Hepatocyte (in vitro differentiated cells): Measurements from ENCODE around the gene EPHB1. TPM values are rescaled to one million over a fixed set of nuclear protein-coding genes. Genes with fewer than 3 reads are reported as not detected.
"Not testable (repeated sequence)": the region's sequence is repeated elsewhere in the genome, so short reads cannot be mapped to it uniquely, and the experiment has no call there.

ENCODE experiments used
- DNase-seq: peaks from one replicate; pipeline ENCODE4 v3.0.0-alpha.2; 2016; ENCODE audit warnings: low spot score
- H2AFZ ChIP-seq: fragments of 200-600 bp; sonication (generic); 2 replicates; pipeline ENCODE4 v1.6.0; 2016; ENCODE audit warnings: antibody characterized with exemption, mild to moderate bottlenecking
- H3K27ac ChIP-seq: fragments of 200-600 bp; sonication (generic); 2 replicates; pipeline ENCODE4 v1.5.1; 2016; ENCODE audit warnings: mild to moderate bottlenecking
- H3K27me3 ChIP-seq: fragments of 200-600 bp; sonication (generic); 2 replicates; pipeline ENCODE4 v1.6.1; 2016
- H3K36me3 ChIP-seq: fragments of 200-600 bp; sonication (generic); replicated peaks from 2 replicates; pipeline ENCODE4 v1.5.1; 2016; ENCODE audit warnings: low read depth; ENCODE audit not compliant: insufficient read depth
- H3K4me1 ChIP-seq: fragments of 200-600 bp; sonication (generic); 2 replicates; pipeline ENCODE4 v1.5.1; 2016; ENCODE audit warnings: mild to moderate bottlenecking, moderate library complexity; ENCODE audit not compliant: insufficient read depth
- H3K4me2 ChIP-seq: fragments of 200-600 bp; sonication (generic); 2 replicates; pipeline ENCODE4 v1.6.0; 2016
- H3K4me3 ChIP-seq: fragments of 200-600 bp; sonication (generic); 2 replicates; pipeline ENCODE4 v1.5.1; 2016; ENCODE audit warnings: mild to moderate bottlenecking
- H3K79me2 ChIP-seq: fragments of 200-600 bp; sonication (generic); 2 replicates; pipeline ENCODE4 v1.6.0; 2017; ENCODE audit warnings: mild to moderate bottlenecking
- H3K9me2 ChIP-seq: fragments of 200-600 bp; sonication (generic); replicated peaks from 2 replicates; pipeline ENCODE4 v1.6.0; 2017; ENCODE audit warnings: mild to moderate bottlenecking; ENCODE audit not compliant: insufficient read depth
- H3K9me3 ChIP-seq: fragments of 200-600 bp; sonication (generic); 2 replicates; pipeline ENCODE4 v1.5.1; 2016; ENCODE audit warnings: low read depth, mild to moderate bottlenecking
- H4K20me1 ChIP-seq: fragments of 200-600 bp; sonication (generic); 2 replicates; pipeline ENCODE4 v1.6.0; 2016; ENCODE audit warnings: mild to moderate bottlenecking; ENCODE audit not compliant: insufficient read depth, poor library complexity, severe bottlenecking
- EZH2 ChIP-seq: fragments of 200-600 bp; sonication (generic); IDR thresholded peaks from 2 replicates; pipeline ENCODE4 v1.6.1; 2016; ENCODE audit warnings: antibody characterized with exemption, mild to moderate bottlenecking, borderline replicate concordance
- EZH2phosphoT487 ChIP-seq: fragments of 200-600 bp; sonication (generic); IDR thresholded peaks from one replicate; pipeline ENCODE4 v1.6.1; 2018; ENCODE audit warnings: antibody characterized with exemption, mild to moderate bottlenecking, low read depth, moderate library complexity; ENCODE audit not compliant: unreplicated experiment, severe bottlenecking
- WGBS: methylation state at CpG from one replicate; pipeline ENCODE4 v1.1.6; 2016; ENCODE audit warnings: low lambda C conversion rate; ENCODE audit errors: missing lambda C conversion rate; 5-methylcytosine and 5-hydroxymethylcytosine counted together
- polyA plus RNA-seq: library from polyadenylated mRNA; unstranded; fragments of >200 nt; fragmentation: Nextera tagmentation; extraction: Ambion mirVana; gene quantifications from 2 replicates; pipeline ENCODE4 v1.2.1, GENCODE V29; 2016
- total RNA-seq: library from RNA; depleted of rRNA; stranded (reverse); fragments of >200 nt; gene quantifications from 2 replicates; pipeline ENCODE4 v1.2.3, GENCODE V29; 2014
- TF ChIP-seq, protein P1 (sequence below): fragments of 200-600 bp; sonication (generic); IDR thresholded peaks from 2 replicates; pipeline ENCODE4 v1.5.1; 2016; ENCODE audit warnings: antibody characterized with exemption, mild to moderate bottlenecking; ENCODE audit not compliant: poor library complexity

EPHB1 gene
- total and polyA plus RNA-seq, 2 experiments from 2014 or later = 3.3 to 5.6 TPM

DNA sequence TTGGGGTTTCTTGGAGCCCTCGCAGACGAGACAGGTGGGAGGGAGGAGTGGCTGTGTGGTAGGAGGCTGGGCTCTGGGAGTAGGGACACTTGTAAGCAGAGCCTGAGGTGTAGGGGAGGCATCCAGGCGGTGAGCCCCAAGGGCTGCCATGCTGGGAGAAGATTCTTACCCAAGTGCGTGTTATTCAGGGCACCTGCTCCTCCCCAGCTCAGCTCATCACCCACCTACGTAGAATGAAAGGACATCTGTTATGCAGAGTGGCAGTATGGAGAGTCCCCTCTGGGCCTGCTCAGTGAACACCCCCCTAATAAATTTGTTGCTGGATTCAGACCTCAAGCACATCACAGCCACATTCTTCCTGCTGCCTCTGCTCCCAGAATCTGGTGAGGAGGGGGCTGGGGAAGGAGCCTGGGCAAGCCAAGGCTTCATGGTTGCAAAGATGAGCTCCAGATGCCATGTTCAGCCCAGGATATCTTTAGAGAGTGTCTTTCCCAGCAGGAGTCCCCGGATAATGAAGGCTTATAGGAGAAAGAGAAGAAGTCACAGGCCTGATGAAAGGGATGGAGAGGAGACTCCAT lies 261.8 kb downstream of the EPHB1 start:
- no peak overlapping the region for H2AFZ ChIP-seq

DNA sequence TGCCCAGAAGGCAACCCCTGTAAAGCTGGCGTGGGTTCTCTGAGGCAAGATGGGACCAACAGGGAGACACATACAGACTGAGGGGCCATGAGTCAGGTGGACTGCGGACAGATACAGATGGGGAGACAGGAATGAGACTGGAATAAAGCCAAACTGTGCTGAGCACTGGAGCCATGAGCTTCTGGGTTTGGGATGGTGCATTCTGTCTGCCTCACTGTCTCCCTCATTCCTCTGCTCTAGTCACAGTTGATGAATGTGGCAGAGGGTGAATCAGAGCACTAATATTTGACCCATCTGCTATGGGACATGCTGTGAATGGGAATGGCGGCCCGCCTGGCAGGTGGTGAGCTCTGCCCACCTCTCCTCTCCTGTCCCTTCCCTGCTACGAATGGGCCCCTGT lies 262.9 kb downstream of the EPHB1 start:
- TF ChIP-seq EZH2phosphoT487 (no peak), EZH2 (no peak)
- TF ChIP-seq, protein P1, sequence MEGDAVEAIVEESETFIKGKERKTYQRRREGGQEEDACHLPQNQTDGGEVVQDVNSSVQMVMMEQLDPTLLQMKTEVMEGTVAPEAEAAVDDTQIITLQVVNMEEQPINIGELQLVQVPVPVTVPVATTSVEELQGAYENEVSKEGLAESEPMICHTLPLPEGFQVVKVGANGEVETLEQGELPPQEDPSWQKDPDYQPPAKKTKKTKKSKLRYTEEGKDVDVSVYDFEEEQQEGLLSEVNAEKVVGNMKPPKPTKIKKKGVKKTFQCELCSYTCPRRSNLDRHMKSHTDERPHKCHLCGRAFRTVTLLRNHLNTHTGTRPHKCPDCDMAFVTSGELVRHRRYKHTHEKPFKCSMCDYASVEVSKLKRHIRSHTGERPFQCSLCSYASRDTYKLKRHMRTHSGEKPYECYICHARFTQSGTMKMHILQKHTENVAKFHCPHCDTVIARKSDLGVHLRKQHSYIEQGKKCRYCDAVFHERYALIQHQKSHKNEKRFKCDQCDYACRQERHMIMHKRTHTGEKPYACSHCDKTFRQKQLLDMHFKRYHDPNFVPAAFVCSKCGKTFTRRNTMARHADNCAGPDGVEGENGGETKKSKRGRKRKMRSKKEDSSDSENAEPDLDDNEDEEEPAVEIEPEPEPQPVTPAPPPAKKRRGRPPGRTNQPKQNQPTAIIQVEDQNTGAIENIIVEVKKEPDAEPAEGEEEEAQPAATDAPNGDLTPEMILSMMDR = no peak
- no peaks in the 10 kb centered on the region for H3K9me3 ChIP-seq
- WGBS = 90% methylated on average over 5 of the region's 5 CpGs

More for the DNA sequence above, 261.8 kb downstream of the EPHB1 start:
- TF ChIP-seq, protein P1 = no peak
- no peak for TF ChIP-seq EZH2
- no peak for TF ChIP-seq EZH2phosphoT487
- H3K4me2 ChIP-seq = no peak overlapping the region
- no peak overlapping the region for H3K27ac ChIP-seq
- no peaks in the 10 kb centered on the region for H4K20me1 ChIP-seq
- H3K9me3 ChIP-seq = no peaks in the 10 kb centered on the region
- no peaks in the 10 kb centered on the region for H3K36me3 ChIP-seq
- H3K9me2 ChIP-seq = no peaks in the 10 kb centered on the region
- WGBS = 81% methylated on average over 6 of the region's 6 CpGs
- H3K4me1 ChIP-seq = no peaks in the 10 kb centered on the region
- no peaks in the 10 kb centered on the region for H3K79me2 ChIP-seq
- no peak for DNase-seq
- no peaks in the 10 kb centered on the region for H3K27me3 ChIP-seq
- H3K4me3 ChIP-seq = no peak overlapping the region

DNA sequence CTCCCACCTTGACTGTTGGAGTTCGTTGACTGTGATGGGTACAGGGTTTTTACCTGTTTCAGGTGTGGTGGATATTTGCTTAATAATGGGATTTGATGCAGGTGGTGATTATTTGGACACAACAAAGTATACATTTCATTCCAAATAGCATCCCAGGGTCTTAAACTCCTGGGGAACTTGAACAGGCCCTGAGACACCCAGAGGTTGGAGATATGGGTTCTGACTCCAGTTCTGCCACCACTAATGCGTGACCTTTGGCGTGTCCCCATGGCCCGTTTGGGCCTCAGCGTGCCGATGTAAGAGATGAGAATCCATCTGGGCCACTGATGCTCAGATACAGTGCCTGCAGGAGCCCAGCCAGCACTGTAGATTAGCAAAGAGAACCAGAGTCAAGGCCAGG lies 264.5 kb downstream of the EPHB1 start:
- no peaks in the 10 kb centered on the region for H3K79me2 ChIP-seq
- no peaks in the 10 kb centered on the region for H3K36me3 ChIP-seq
- H4K20me1 ChIP-seq = no peaks in the 10 kb centered on the region
- H2AFZ ChIP-seq = no peak overlapping the region
- no peaks in the 10 kb centered on the region for H3K4me1 ChIP-seq
- no peaks in the 10 kb centered on the region for H3K27me3 ChIP-seq
- no peak overlapping the region for H3K4me2 ChIP-seq
- H3K4me3 ChIP-seq = no peak overlapping the region
- no peaks in the 10 kb centered on the region for H3K9me3 ChIP-seq
- H3K27ac ChIP-seq = no peak overlapping the region
- no peaks in the 10 kb centered on the region for H3K9me2 ChIP-seq
- WGBS = 90% methylated on average over 6 of the region's 6 CpGs
- TF ChIP-seq, protein P1 = no peak
- TF ChIP-seq EZH2 (no peak), EZH2phosphoT487 (no peak)
- no peak for DNase-seq

More for the DNA sequence above, 262.9 kb downstream of the EPHB1 start:
- no peaks in the 10 kb centered on the region for H3K79me2 ChIP-seq
- no peaks in the 10 kb centered on the region for H3K4me1 ChIP-seq
- no peak overlapping the region for H3K27ac ChIP-seq
- H4K20me1 ChIP-seq = no peaks in the 10 kb centered on the region
- no peak overlapping the region for H2AFZ ChIP-seq
- no peaks in the 10 kb centered on the region for H3K27me3 ChIP-seq
- no peak for DNase-seq
- no peak overlapping the region for H3K4me3 ChIP-seq
- no peaks in the 10 kb centered on the region for H3K9me2 ChIP-seq
- no peaks in the 10 kb centered on the region for H3K36me3 ChIP-seq
- H3K4me2 ChIP-seq = no peak overlapping the region

DNA sequence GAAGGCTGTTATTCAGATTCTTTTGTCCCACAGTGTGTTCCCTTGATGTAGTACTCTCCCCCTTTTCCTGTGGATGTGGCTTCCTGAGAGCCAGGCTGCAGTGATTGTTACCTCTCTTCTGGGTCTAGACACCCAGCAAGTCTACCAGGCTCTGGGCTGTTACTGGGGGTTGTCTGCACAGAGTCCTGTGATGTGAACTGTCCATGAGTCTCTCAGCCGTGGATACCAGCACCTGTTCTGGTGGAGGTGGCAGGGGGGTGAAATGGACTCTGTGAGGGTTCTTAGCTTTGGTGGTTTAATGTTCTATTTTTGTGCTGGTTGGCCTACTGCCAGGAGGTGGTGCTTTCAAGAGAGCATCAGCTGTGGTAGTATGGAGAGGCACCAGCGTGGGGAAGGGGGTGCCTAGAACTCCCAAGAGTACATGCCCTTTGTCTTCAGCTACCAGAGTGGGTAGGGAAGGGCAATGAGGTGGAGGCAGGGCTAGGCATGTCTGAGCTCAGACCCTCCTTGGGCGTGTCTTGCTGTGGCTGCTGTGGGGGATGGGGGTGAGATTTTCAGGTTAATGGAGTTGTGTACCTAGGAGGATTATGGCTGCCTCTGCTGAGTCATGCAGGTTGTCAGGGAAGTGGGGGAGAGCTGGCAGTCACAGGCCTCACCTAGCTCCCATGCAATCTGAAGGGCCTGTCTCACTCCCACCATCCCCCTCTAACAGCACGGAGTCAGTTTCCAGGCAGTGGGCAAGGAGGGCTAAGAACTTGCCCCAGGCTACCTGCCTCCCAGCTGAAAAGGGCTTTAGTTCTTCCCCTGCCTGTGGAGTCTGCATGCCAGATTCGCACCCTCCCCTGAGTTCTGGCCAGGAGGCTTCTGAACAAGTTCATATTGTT lies 272.0 kb downstream of the EPHB1 start:
- H3K4me1 ChIP-seq, H4K20me1 ChIP-seq, H3K79me2 ChIP-seq, H3K27me3 ChIP-seq, H3K9me3 ChIP-seq, H3K9me2 ChIP-seq, H3K4me2 ChIP-seq, DNase-seq, H3K4me3 ChIP-seq, H3K27ac ChIP-seq, H3K36me3 ChIP-seq, H2AFZ ChIP-seq: not testable (repeated sequence)
- 76% methylated on average over 5 of the region's 5 CpGs for WGBS
